ENCODE results near the gene ZFAND3. TPM values are rescaled to one million over a fixed set of nuclear protein-coding genes. Genes with fewer than 3 reads are reported as not detected.

Gene ZFAND3
- total and polyA plus RNA-seq, 2 experiments from 2014 or later: 16.9 to 28.2 TPM

DNA sequence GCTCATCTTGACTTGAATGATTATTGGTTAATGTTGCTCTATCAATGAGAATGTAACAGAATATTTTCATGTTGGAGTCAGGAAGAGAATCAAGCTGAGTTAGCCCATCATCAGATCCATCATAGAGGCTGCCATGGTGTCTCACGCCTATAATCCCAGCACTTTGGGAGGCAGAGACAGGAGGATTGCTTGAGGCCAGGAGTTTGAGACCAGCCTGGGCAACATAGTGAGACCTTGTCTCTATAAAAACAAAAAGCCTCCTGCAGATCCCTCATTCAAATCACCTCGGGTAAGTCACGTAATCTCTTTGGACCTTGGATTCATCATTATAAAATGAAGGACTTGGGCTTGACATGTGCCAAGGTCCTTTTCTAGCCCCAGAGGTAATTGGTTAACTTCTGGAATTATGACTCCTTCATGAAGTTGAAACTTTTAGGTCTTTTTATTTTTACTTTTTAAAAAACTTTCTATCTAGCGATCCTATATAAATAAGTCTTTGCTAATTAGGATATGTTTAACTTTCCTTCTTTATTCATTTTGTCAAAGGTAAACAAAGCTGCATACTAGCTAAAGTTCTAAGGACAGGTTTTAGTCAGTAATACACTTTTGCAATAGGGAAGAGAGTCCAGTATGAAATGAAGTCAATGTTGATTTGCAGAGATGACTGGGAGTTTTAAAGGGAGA is 110.9 kb downstream of the ZFAND3 start:
- H3K27ac Mint-ChIP-seq: no peak overlapping the region
- peaks cover 2% of the 10 kb centered on the region for H4K20me1 ChIP-seq (replicated peaks; ENCODE audit: insufficient read depth)

DNA sequence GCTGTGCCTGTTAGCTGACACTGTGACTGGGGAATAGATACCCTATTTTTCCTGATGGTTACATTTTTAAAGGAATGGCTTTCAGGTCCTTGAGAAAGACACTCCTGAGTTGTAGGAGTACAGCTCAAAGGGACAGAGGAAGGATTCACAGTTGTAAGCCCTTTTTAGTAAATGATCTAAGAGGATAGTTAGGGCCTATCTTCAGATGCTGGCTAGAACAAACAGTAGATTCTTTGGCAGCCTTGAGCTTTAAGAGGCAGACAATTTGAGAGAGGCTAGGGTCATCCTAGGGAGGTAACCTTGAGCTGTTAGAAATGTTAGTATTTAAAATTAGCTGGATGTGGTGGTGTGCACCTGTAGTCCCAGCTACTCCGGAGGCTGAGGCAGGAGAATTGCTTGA is 111.5 kb downstream of the ZFAND3 start:
- Histone ChIP-seq H3F3A (replicated peaks; ENCODE audit: low read depth) (no peaks in the 10 kb centered on the region), H3K4me3 (no peak overlapping the region), H3K27me3 (ENCODE audit: insufficient read depth) (no peaks in the 10 kb centered on the region), H3K36me3 (ENCODE audit: insufficient read depth) (no peaks in the 10 kb centered on the region), H3K9me2 (ENCODE audit: insufficient read depth) (no peaks in the 10 kb centered on the region), H2AFZ (no peak overlapping the region), H3K79me2 (replicated peaks; ENCODE audit: insufficient read depth) (peaks cover 31% of the 10 kb centered on the region; the same call in 1 of the 2 replicates), H3K4me2 (0 out of 2 replicates have a peak overlapping the region, but pooled peaks have one; percentile 8), H3K27ac (ENCODE audit: low read depth) (peak overlapping the region; percentile 56; the same call in 1 of the 2 replicates), H3K4me1 (ENCODE audit: insufficient read depth) (peaks cover 55% of the 10 kb centered on the region), H4K20me1 (replicated peaks; ENCODE audit: insufficient read depth) (peaks cover 5% of the 10 kb centered on the region)
- ATAC-seq (no peak), DNase-seq (ENCODE audit: low spot score) (no peak)
- no peaks in the 10 kb centered on the region for H3K9me3 Mint-ChIP-seq
- no peak overlapping the region for H3K4me3 Mint-ChIP-seq
- H3K27me3 Mint-ChIP-seq (ENCODE audit: insufficient read depth, low read depth, poor library complexity): no peaks in the 10 kb centered on the region
- no peak overlapping the region for H3K27ac Mint-ChIP-seq
- H3K36me3 Mint-ChIP-seq (ENCODE audit: low read depth): no peaks in the 10 kb centered on the region; the same call in 2 of the 3 replicates
- H3K4me1 Mint-ChIP-seq: peaks cover 48% of the 10 kb centered on the region
- TF ChIP-seq, protein P1, sequence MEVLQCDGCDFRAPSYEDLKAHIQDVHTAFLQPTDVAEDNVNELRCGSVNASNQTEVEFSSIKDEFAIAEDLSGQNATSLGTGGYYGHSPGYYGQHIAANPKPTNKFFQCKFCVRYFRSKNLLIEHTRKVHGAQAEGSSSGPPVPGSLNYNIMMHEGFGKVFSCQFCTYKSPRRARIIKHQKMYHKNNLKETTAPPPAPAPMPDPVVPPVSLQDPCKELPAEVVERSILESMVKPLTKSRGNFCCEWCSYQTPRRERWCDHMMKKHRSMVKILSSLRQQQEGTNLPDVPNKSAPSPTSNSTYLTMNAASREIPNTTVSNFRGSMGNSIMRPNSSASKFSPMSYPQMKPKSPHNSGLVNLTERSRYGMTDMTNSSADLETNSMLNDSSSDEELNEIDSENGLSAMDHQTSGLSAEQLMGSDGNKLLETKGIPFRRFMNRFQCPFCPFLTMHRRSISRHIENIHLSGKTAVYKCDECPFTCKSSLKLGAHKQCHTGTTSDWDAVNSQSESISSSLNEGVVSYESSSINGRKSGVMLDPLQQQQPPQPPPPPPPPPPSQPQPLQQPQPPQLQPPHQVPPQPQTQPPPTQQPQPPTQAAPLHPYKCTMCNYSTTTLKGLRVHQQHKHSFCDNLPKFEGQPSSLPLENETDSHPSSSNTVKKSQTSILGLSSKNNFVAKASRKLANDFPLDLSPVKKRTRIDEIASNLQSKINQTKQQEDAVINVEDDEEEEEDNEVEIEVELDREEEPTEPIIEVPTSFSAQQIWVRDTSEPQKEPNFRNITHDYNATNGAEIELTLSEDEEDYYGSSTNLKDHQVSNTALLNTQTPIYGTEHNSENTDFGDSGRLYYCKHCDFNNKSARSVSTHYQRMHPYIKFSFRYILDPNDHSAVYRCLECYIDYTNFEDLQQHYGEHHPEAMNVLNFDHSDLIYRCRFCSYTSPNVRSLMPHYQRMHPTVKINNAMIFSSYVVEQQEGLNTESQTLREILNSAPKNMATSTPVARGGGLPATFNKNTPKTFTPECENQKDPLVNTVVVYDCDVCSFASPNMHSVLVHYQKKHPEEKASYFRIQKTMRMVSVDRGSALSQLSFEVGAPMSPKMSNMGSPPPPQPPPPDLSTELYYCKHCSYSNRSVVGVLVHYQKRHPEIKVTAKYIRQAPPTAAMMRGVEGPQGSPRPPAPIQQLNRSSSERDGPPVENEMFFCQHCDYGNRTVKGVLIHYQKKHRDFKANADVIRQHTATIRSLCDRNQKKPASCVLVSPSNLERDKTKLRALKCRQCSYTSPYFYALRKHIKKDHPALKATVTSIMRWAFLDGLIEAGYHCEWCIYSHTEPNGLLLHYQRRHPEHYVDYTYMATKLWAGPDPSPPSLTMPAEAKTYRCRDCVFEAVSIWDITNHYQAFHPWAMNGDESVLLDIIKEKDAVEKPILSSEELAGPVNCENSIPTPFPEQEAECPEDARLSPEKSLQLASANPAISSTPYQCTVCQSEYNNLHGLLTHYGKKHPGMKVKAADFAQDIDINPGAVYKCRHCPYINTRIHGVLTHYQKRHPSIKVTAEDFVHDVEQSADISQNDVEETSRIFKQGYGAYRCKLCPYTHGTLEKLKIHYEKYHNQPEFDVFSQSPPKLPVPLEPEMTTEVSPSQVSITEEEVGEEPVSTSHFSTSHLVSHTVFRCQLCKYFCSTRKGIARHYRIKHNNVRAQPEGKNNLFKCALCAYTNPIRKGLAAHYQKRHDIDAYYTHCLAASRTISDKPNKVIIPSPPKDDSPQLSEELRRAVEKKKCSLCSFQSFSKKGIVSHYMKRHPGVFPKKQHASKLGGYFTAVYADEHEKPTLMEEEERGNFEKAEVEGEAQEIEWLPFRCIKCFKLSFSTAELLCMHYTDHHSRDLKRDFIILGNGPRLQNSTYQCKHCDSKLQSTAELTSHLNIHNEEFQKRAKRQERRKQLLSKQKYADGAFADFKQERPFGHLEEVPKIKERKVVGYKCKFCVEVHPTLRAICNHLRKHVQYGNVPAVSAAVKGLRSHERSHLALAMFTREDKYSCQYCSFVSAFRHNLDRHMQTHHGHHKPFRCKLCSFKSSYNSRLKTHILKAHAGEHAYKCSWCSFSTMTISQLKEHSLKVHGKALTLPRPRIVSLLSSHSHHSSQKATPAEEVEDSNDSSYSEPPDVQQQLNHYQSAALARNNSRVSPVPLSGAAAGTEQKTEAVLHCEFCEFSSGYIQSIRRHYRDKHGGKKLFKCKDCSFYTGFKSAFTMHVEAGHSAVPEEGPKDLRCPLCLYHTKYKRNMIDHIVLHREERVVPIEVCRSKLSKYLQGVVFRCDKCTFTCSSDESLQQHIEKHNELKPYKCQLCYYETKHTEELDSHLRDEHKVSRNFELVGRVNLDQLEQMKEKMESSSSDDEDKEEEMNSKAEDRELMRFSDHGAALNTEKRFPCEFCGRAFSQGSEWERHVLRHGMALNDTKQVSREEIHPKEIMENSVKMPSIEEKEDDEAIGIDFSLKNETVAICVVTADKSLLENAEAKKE (CRISPR knock-in tag; IDR thresholded peaks at IDR 0.05): no peak
- TF ChIP-seq POLR2AphosphoS5 (IDR thresholded peaks at IDR 0.05; ENCODE audit: low read depth) (no peak), ZNF114 (CRISPR knock-in tag; IDR thresholded peaks at IDR 0.05) (no peak), JUNB (IDR thresholded peaks at IDR 0.05; ENCODE audit: unreplicated experiment) (no peak), ZNF331 (CRISPR knock-in tag; IDR thresholded peaks at IDR 0.05; ENCODE audit: low read depth) (no peak), EZH2phosphoT487 (IDR thresholded peaks at IDR 0.05; ENCODE audit: unreplicated experiment) (no peak), EZH2 (IDR thresholded peaks at IDR 0.05; ENCODE audit: low read depth, unreplicated experiment) (no peak), CREB1 (CRISPR knock-in tag; IDR thresholded peaks at IDR 0.05; ENCODE audit: low read depth) (no peak), NANOG (IDR thresholded peaks at IDR 0.05; ENCODE audit: borderline replicate concordance) (no peak)
- TF ChIP-seq, protein P2, sequence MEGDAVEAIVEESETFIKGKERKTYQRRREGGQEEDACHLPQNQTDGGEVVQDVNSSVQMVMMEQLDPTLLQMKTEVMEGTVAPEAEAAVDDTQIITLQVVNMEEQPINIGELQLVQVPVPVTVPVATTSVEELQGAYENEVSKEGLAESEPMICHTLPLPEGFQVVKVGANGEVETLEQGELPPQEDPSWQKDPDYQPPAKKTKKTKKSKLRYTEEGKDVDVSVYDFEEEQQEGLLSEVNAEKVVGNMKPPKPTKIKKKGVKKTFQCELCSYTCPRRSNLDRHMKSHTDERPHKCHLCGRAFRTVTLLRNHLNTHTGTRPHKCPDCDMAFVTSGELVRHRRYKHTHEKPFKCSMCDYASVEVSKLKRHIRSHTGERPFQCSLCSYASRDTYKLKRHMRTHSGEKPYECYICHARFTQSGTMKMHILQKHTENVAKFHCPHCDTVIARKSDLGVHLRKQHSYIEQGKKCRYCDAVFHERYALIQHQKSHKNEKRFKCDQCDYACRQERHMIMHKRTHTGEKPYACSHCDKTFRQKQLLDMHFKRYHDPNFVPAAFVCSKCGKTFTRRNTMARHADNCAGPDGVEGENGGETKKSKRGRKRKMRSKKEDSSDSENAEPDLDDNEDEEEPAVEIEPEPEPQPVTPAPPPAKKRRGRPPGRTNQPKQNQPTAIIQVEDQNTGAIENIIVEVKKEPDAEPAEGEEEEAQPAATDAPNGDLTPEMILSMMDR (conservative IDR thresholded peaks at IDR 0.05; ENCODE audit: low read depth in 2 of 2): no peak
- TF ChIP-seq, protein P3, sequence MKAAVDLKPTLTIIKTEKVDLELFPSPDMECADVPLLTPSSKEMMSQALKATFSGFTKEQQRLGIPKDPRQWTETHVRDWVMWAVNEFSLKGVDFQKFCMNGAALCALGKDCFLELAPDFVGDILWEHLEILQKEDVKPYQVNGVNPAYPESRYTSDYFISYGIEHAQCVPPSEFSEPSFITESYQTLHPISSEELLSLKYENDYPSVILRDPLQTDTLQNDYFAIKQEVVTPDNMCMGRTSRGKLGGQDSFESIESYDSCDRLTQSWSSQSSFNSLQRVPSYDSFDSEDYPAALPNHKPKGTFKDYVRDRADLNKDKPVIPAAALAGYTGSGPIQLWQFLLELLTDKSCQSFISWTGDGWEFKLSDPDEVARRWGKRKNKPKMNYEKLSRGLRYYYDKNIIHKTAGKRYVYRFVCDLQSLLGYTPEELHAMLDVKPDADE (IDR thresholded peaks at IDR 0.05): no peak

More for the DNA sequence above, 110.9 kb downstream of the ZFAND3 start:
- H3F3A ChIP-seq (replicated peaks; ENCODE audit: low read depth): no peaks in the 10 kb centered on the region
- Mint-ChIP-seq H3K4me1 (peaks cover 46% of the 10 kb centered on the region), H3K9me3 (no peaks in the 10 kb centered on the region), H3K36me3 (ENCODE audit: low read depth) (no peaks in the 10 kb centered on the region; the same call in 2 of the 3 replicates), H3K27me3 (ENCODE audit: insufficient read depth, low read depth, poor library complexity) (no peaks in the 10 kb centered on the region), H3K4me3 (no peak overlapping the region)
- peaks cover 58% of the 10 kb centered on the region for H3K4me1 ChIP-seq (ENCODE audit: insufficient read depth)
- no peak overlapping the region for H2AFZ ChIP-seq
- TF ChIP-seq CREB1 (CRISPR knock-in tag; IDR thresholded peaks at IDR 0.05; ENCODE audit: low read depth): no peak
- H3K79me2 ChIP-seq (replicated peaks; ENCODE audit: insufficient read depth): peaks cover 36% of the 10 kb centered on the region; the same call in 1 of the 2 replicates
- no peaks in the 10 kb centered on the region for H3K9me2 ChIP-seq (ENCODE audit: insufficient read depth)
- H3K27ac ChIP-seq (ENCODE audit: low read depth): peak overlapping the region; percentile 56
- no peak for ATAC-seq
- H3K4me3 ChIP-seq: no peak overlapping the region
- H3K27me3 ChIP-seq (ENCODE audit: insufficient read depth): no peaks in the 10 kb centered on the region
- peak overlapping the region; percentile 8; the same call in 1 of the 2 replicates for H3K4me2 ChIP-seq
- no peaks in the 10 kb centered on the region for H3K36me3 ChIP-seq (ENCODE audit: insufficient read depth)
- no peak for DNase-seq (ENCODE audit: low spot score)

All from GM23338 (cell line).